ENCODE results near the gene TGM3.

Gene TGM3

GRCh38 chr20:2305029-2305428, 9.2 kb downstream of the TGM3 start:
- in situ Hi-C loops (cut with HindIII; ENCODE audit: low sequenced_read_pairs) = no loop called here

- in situ Hi-C loops (cut with HindIII; ENCODE audit: low sequenced_read_pairs) = no loop called here
Measured at GRCh38 chr20:2305479-2305878, 9.7 kb downstream of the TGM3 start.

- in situ Hi-C loops (cut with HindIII; ENCODE audit: low sequenced_read_pairs) = no loop called here
Measured at GRCh38 chr20:2305946-2306345, 10.1 kb downstream of the TGM3 start.

GRCh38 chr20:2307136-2307535, 11.3 kb downstream of the TGM3 start:
- in situ Hi-C loops (cut with HindIII; ENCODE audit: low sequenced_read_pairs) = no loop called here

GRCh38 chr20:2311329-2311728, 15.5 kb downstream of the TGM3 start:
- in situ Hi-C loops (cut with HindIII; ENCODE audit: low sequenced_read_pairs) = no loop called here

- in situ Hi-C loops (cut with HindIII; ENCODE audit: low sequenced_read_pairs) = no loop called here
Measured at GRCh38 chr20:2312876-2313275, 17.1 kb downstream of the TGM3 start.

GRCh38 chr20:2313316-2313715, 17.5 kb downstream of the TGM3 start:
- in situ Hi-C loops (cut with HindIII; ENCODE audit: low sequenced_read_pairs) = no loop called here

GRCh38 chr20:2314759-2315439, 19.1 kb downstream of the TGM3 start:
- in situ Hi-C loops (cut with HindIII; ENCODE audit: low sequenced_read_pairs) = no loop called here

GRCh38 chr20:2315440-2315778, 19.6 kb downstream of the TGM3 start:
- in situ Hi-C loops (cut with HindIII; ENCODE audit: low sequenced_read_pairs) = no loop called here

- in situ Hi-C loops (cut with HindIII; ENCODE audit: low sequenced_read_pairs) = no loop called here
Measured at GRCh38 chr20:2316847-2317495, 21.2 kb downstream of the TGM3 start.

GRCh38 chr20:2320813-2321658, 25.2 kb downstream of the TGM3 start:
- in situ Hi-C loops (cut with HindIII; ENCODE audit: low sequenced_read_pairs) = no loop called here

GRCh38 chr20:2323051-2323450, 27.2 kb downstream of the TGM3 start:
- in situ Hi-C loops (cut with HindIII; ENCODE audit: low sequenced_read_pairs) = no loop called here

GRCh38 chr20:2326046-2326445, 30.2 kb downstream of the TGM3 start:
- in situ Hi-C loops (cut with HindIII; ENCODE audit: low sequenced_read_pairs) = no loop called here

GRCh38 chr20:2327620-2328555, 32.1 kb downstream of the TGM3 start:
- in situ Hi-C loops (cut with HindIII; ENCODE audit: low sequenced_read_pairs) = no loop called here

GRCh38 chr20:2329286-2329685, 33.5 kb downstream of the TGM3 start:
- in situ Hi-C loops (cut with HindIII; ENCODE audit: low sequenced_read_pairs) = no loop called here

GRCh38 chr20:2330090-2330695, 34.4 kb downstream of the TGM3 start:
- in situ Hi-C loops (cut with HindIII; ENCODE audit: low sequenced_read_pairs) = no loop called here

GRCh38 chr20:2331106-2331505, 35.3 kb downstream of the TGM3 start:
- in situ Hi-C loops (cut with HindIII; ENCODE audit: low sequenced_read_pairs) = no loop called here

GRCh38 chr20:2331901-2332565, 36.2 kb downstream of the TGM3 start:
- in situ Hi-C loops (cut with HindIII; ENCODE audit: low sequenced_read_pairs) = no loop called here

- in situ Hi-C loops (cut with HindIII; ENCODE audit: low sequenced_read_pairs) = no loop called here
Measured at GRCh38 chr20:2332711-2333110, 36.9 kb downstream of the TGM3 start.

- in situ Hi-C loops (cut with HindIII; ENCODE audit: low sequenced_read_pairs) = no loop called here
Measured at GRCh38 chr20:2333821-2334220, 38.0 kb downstream of the TGM3 start.
